B cell (primary cell): ENCODE data around the gene CD151. TPM values are rescaled to one million over a fixed set of nuclear protein-coding genes. Genes with fewer than 3 reads are reported as not detected.
A peak's percentile ranks its signal among the peaks of the same experiment; 100 is the strongest.

Source experiments
- ATAC-seq: fragments of 200-7000 bp; cut with Tn5 transposase; one replicate; pipeline ENCODE4 v1.10.0; 2021; ENCODE audit warnings: low read depth, mild to moderate bottlenecking, moderate number of reproducible peaks, moderate library complexity
- CTCF ChIA-PET: fragments of 350-600 bp; sonication (Branson Sonifier 250); formaldehyde crosslinking; loops from one replicate; lab custom pipeline; 2021; ENCODE audit warnings: antibody characterized with exemption, inconsistent platforms; lab: Charles Lee
- POLR2A ChIA-PET: fragments of 350-600 bp; sonication (Branson Sonifier 250); formaldehyde crosslinking; loops from one replicate; lab custom pipeline; 2021; ENCODE audit warnings: antibody characterized with exemption; lab: Charles Lee
- DNase-seq: peaks from one replicate; pipeline ENCODE4 v3.0.0; 2013
- H2AFZ ChIP-seq: 2 replicates; pipeline ENCODE4 v1.6.1; 2012; ENCODE audit warnings: mild to moderate bottlenecking, low read depth, low read length; ENCODE audit not compliant: insufficient read depth, poor library complexity, severe bottlenecking
- H3K27ac ChIP-seq, 2 donors: 1 replicate in 1 of 2; 2 replicates in 1 of 2; pipeline ENCODE4 v1.5.1; 2012 to 2013; ENCODE audit warnings: low read length in 2 of 2, mild to moderate bottlenecking in 2 of 2, moderate library complexity in 1 of 2
- H3K27me3 ChIP-seq, 4 experiments: fragments of 200-600 bp in 1 of 4; sonication (generic) in 1 of 4; replicated peaks in 1 of 4; 1 replicate in 2 of 4; 2 replicates in 2 of 4; pipeline versions ENCODE4 v1.6.1 to v1.7.0; 2013 to 2016; ENCODE audit warnings: low read length in 3 of 4, mild to moderate bottlenecking in 2 of 4, mixed read lengths in 1 of 4, moderate library complexity in 1 of 4; ENCODE audit not compliant: insufficient read depth in 4 of 4, control insufficient read depth in 3 of 4; ENCODE audit errors: control extremely low read depth in 1 of 4
- H3K36me3 ChIP-seq, 2 experiments: replicated peaks in 1 of 2; 1 replicate in 1 of 2; 2 replicates in 1 of 2; pipeline versions ENCODE4 v1.6.1 to v1.7.1; 2013; ENCODE audit warnings: low read length in 1 of 2; ENCODE audit not compliant: insufficient read depth in 2 of 2, control insufficient read depth in 1 of 2; ENCODE audit errors: control extremely low read depth in 1 of 2, extremely low read depth in 1 of 2
- H3K4me1 ChIP-seq, 2 donors: fragments of 200-600 bp in 1 of 2; sonication (generic) in 1 of 2; 1 replicate in 1 of 2; 2 replicates in 1 of 2; pipeline versions ENCODE4 v1.5.1 to v1.6.1; 2013 to 2017; ENCODE audit warnings: low read length in 2 of 2; ENCODE audit not compliant: control insufficient read depth in 2 of 2, insufficient read depth in 2 of 2
- H3K4me2 ChIP-seq: replicated peaks from 2 replicates; pipeline ENCODE3; 2012; ENCODE audit warnings: mild to moderate bottlenecking, low read depth, low read length; ENCODE audit not compliant: poor library complexity, severe bottlenecking
- H3K4me3 ChIP-seq, 5 experiments: fragments of 200-600 bp in 1 of 5; sonication (generic) in 1 of 5; 1 replicate in 3 of 5; 2 replicates in 2 of 5; pipeline versions ENCODE4 v1.5.1 to v1.7.0; 2011 to 2016; ENCODE audit warnings: low read length in 4 of 5, mild to moderate bottlenecking in 4 of 5, low read depth in 2 of 5, control low read depth in 1 of 5, moderate library complexity in 1 of 5; ENCODE audit not compliant: insufficient read depth in 1 of 5; ENCODE audit errors: control extremely low read depth in 1 of 5, extremely low read depth in 1 of 5
- H3K79me2 ChIP-seq: fragments of 200-600 bp; sonication (generic); one replicate; pipeline ENCODE4 v1.6.0; 2016; ENCODE audit warnings: low read length; ENCODE audit not compliant: control insufficient read depth, insufficient read depth
- H3K9ac ChIP-seq: fragments of 200-600 bp; sonication (generic); 2 replicates; pipeline ENCODE4 v1.6.1; 2017; ENCODE audit warnings: mild to moderate bottlenecking, low read length, moderate library complexity
- H3K9me3 ChIP-seq, 3 donors: one replicate each; pipeline versions ENCODE4 v1.6.1 to v1.7.1; 2013; ENCODE audit warnings: low read length in 2 of 3; ENCODE audit not compliant: control insufficient read depth in 2 of 3, insufficient read depth in 1 of 3; ENCODE audit errors: control extremely low read depth in 1 of 3
- H4K20me1 ChIP-seq: 2 replicates; pipeline ENCODE4 v1.6.0; 2012; ENCODE audit warnings: mild to moderate bottlenecking, low read length; ENCODE audit not compliant: insufficient read depth, control insufficient read depth, poor library complexity, severe bottlenecking
- H3K27ac Mint-ChIP-seq: one replicate; pipeline ENCODE4 v1.8.0; 2021; ENCODE audit warnings: mixed read lengths
- H3K27me3 Mint-ChIP-seq: one replicate; pipeline ENCODE4 v1.8.0; 2021; ENCODE audit warnings: mixed read lengths
- H3K4me1 Mint-ChIP-seq: one replicate; pipeline ENCODE4 v1.8.0; 2021; ENCODE audit warnings: mixed read lengths
- H3K4me3 Mint-ChIP-seq: one replicate; pipeline ENCODE4 v1.8.0; 2021; ENCODE audit warnings: mixed read lengths
- H3K9me3 Mint-ChIP-seq: one replicate; pipeline ENCODE4 v1.8.0; 2022; ENCODE audit warnings: mixed read lengths; ENCODE audit not compliant: insufficient read depth
- CTCF ChIP-seq: fragments of 200-600 bp; IDR thresholded peaks from one replicate; pipeline ENCODE4 v1.8.0; 2022; ENCODE audit warnings: antibody characterized with exemption, mild to moderate bottlenecking
- EZH2 ChIP-seq: IDR thresholded peaks from 2 replicates; pipeline ENCODE4 v1.6.1; 2012; ENCODE audit warnings: borderline replicate concordance, low read depth, mild to moderate bottlenecking, moderate library complexity, low read length; ENCODE audit not compliant: insufficient read depth, poor library complexity, severe bottlenecking
- WGBS: methylation state at CpG from one replicate; pipeline ENCODE4 v1.1.5; 2013; ENCODE audit warnings: missing lambda C conversion rate; ENCODE audit not compliant: insufficient coverage; 5-methylcytosine and 5-hydroxymethylcytosine counted together
- intact Hi-C: fragments of 100-400 bp; cut with micrococcal nuclease; formaldehyde crosslinking; loops from one replicate; pipeline ENCODE4 v1.10.0; 2022
- polyA plus RNA-seq: library from polyadenylated mRNA; depleted of rRNA; stranded (reverse); fragments of >200 nt; gene quantifications from 2 replicates; pipeline ENCODE4 v1.2.3, GENCODE V29; 2012
- total RNA-seq, 2 donors: library from RNA; stranded (reverse); fragments of 120-200 nt in 1 of 2; gene quantifications; 1 replicate in 1 of 2; 2 replicates in 1 of 2; pipeline versions ENCODE4 v1.2.3 to v1.2.4, GENCODE V29; 2013 to 2022

Gene CD151
- total and polyA plus RNA-seq, 2 donors (not counting 1 experiment from before 2014, with no cell fraction given): 24.4 to 25.5 TPM

DNA sequence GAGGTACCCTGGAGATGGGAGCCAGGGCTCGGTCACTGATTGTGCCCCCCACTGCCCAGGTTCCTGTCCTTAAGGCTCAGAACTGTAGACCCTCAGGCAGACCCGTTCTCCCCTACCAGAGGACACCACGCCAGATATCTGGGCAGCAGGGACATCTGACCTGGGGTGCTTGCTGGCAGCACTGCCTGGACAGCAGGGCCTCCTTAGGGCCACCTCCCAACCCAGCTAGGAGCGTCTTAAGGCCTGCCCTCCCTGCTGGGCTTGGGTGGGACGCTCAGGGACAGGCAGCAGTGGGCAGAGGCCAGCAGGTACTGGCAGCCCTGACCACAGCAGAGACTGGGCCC lies 6.5 kb downstream of the CD151 start:
- peaks cover 20 to 35% of the 10 kb centered on the region in 2 donors for H3K4me1 ChIP-seq
- peaks cover 20% of the 10 kb centered on the region for H3K79me2 ChIP-seq
- H4K20me1 ChIP-seq: peaks cover 53% of the 10 kb centered on the region
- H3K36me3 ChIP-seq: peaks cover 0 to 19% of the 10 kb centered on the region in 2 experiments
- H3K27me3 ChIP-seq: peaks cover 0 to 22% (median 7%) of the 10 kb centered on the region in 4 experiments
- Mint-ChIP-seq H3K27me3 (no peaks in the 10 kb centered on the region), H3K4me3 (no peak overlapping the region), H3K27ac (no peak overlapping the region), H3K4me1 (peaks cover 22% of the 10 kb centered on the region), H3K9me3 (no peaks in the 10 kb centered on the region)
- 95% methylated on average over 5 of the region's 5 CpGs for WGBS
- DNase-seq (no peak), ATAC-seq (no peak)
- no peak overlapping the region for H2AFZ ChIP-seq
- ChIA-PET CTCF (no interaction called here), POLR2A (interaction anchor here (5.2 kb wide), 1 partner anchor 20 kb away, joined by 29 read pairs; the partner anchor contains the start of gene PNPLA2)
- no peak overlapping the region for H3K4me3 ChIP-seq
- no peak overlapping the region for H3K9ac ChIP-seq
- TF ChIP-seq CTCF (no peak), EZH2 (no peak)
- H3K4me2 ChIP-seq: no peak overlapping the region
- H3K9me3 ChIP-seq: no peaks in the 10 kb centered on the region
- intact Hi-C loops: no loop called here
- H3K27ac ChIP-seq: no peak overlapping the region

DNA sequence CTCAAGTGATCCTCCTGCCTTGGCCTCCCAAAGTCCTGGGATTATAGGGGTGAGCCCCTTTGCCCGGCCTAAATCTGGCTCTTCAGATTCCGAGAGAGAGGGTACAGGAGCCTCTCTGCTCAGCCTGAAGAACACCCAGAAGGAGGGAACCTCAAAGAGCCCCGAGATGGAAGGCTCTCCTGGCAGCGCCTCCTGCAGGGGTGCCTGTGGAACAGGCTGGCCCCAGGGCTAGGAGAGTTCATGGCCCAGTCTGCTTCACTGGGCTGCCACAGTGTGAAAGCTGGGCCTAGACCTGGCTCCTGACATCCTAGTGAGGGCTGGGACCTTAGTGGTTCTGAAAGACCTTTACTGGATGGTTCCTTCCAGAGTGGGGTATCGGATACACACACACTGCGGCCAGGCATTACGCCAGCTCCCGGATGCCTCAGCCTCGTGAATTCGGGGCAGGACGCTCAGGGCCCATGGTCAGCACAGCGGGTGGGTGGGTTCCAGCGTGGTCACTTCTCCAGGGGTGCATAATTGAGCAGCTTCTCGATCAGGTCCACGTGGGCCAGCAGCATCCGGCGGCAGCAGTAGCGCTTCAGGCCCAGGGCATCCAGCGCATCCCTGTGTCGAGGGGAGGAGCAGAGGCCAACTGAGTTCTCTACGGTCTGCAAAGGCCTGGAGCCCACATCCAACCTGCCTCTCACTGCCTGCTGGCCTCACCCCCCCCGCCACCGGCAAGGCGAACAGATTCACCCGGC lies 7.3 kb downstream of the CD151 start:
- Mint-ChIP-seq H3K27me3 (no peaks in the 10 kb centered on the region), H3K9me3 (no peaks in the 10 kb centered on the region), H3K4me1 (peaks cover 27% of the 10 kb centered on the region), H3K27ac (peak overlapping the region; percentile 37), H3K4me3 (peak overlapping the region; percentile 72)
- Histone ChIP-seq H3K79me2 (peaks cover 20% of the 10 kb centered on the region), H3K4me3 (no peak overlapping the region), H3K27me3 (peaks cover 0 to 21% (median 7%) of the 10 kb centered on the region in 4 experiments), H3K9me3 (no peaks in the 10 kb centered on the region), H3K4me2 (no peak overlapping the region), H4K20me1 (peaks cover 48% of the 10 kb centered on the region), H3K36me3 (peaks cover 0 to 19% of the 10 kb centered on the region in 2 experiments), H3K4me1 (peaks cover 26 to 37% of the 10 kb centered on the region in 2 donors), H3K9ac (no peak overlapping the region), H3K27ac (no peak overlapping the region), H2AFZ (no peak overlapping the region)
- intact Hi-C loops: loop anchor here (5.0 kb wide), 1 partner anchor 1012 kb away; the partner anchor contains the start of gene LSP1
- 96% methylated on average over 20 of the region's 25 CpGs for WGBS
- POLR2A ChIA-PET: interaction anchor here (0.7 to 5.2 kb wide), 2 partner anchors 15 to 21 kb away, joined by 4 to 29 read pairs; partner anchors contain the start of gene PNPLA2
- CTCF ChIA-PET: no interaction called here
- no peak for DNase-seq
- TF ChIP-seq CTCF (no peak), EZH2 (no peak)
- ATAC-seq: no peak
